Stomach (tissue), 9 donors: Measurements from ENCODE around the gene MID1. TPM values are rescaled to one million over a fixed set of nuclear protein-coding genes. Genes with fewer than 3 reads are reported as not detected.

Source experiments
- DNase-seq, 2 donors: peaks; one replicate each; pipeline versions ENCODE4 v3.0.0 to v3.0.0-alpha.2; 2013 to 2019
- H3K27ac ChIP-seq, 5 donors: fragments of 200-600 bp in 4 of 5; sonication (generic) in 4 of 5; one replicate each; pipeline ENCODE4 v1.5.1; 2013 to 2019; ENCODE audit warnings: mild to moderate bottlenecking in 1 of 5, moderate library complexity in 1 of 5
- H3K27me3 ChIP-seq, 3 donors: fragments of 200-600 bp; sonication (generic); one replicate each; pipeline ENCODE4 v1.5.1; 2017 to 2019; ENCODE audit warnings: mixed run types in 1 of 3
- H3K36me3 ChIP-seq, 4 donors: fragments of 200-600 bp; sonication (generic); 1 replicate in 3 of 4; 2 replicates in 1 of 4; pipeline ENCODE4 v1.5.1; 2016 to 2019
- H3K4me1 ChIP-seq, 4 donors: fragments of 200-600 bp; sonication (generic); one replicate each; pipeline ENCODE4 v1.5.1; 2016 to 2019
- H3K4me3 ChIP-seq, 4 donors: fragments of 200-600 bp; sonication (generic) in 3 of 4; one replicate each; pipeline ENCODE4 v1.5.1; 2016 to 2019; ENCODE audit warnings: mild to moderate bottlenecking in 1 of 4
- H3K9me3 ChIP-seq, 4 donors: fragments of 200-600 bp; sonication (generic); one replicate each; pipeline ENCODE4 v1.5.1; 2016 to 2019
- CTCF ChIP-seq, 7 experiments: fragments of 450-650 bp in 4 of 7; fragments of 200-600 bp in 3 of 7; sonication (generic) in 3 of 7; IDR thresholded peaks; one replicate each; pipeline ENCODE4 v1.5.1; 2016 to 2019; ENCODE audit warnings: antibody characterized with exemption in 7 of 7, control low read depth in 2 of 7, mild to moderate bottlenecking in 1 of 7
- EP300 ChIP-seq: sonication (generic); formaldehyde crosslinking; IDR thresholded peaks from one replicate; pipeline ENCODE4 v1.6.1; 2017; ENCODE audit warnings: antibody characterized with exemption
- POLR2A ChIP-seq, 4 donors: fragments of 450-650 bp; IDR thresholded peaks; one replicate each; pipeline ENCODE4 v1.6.1; 2016; ENCODE audit warnings: antibody characterized with exemption in 4 of 4, control low read depth in 2 of 4, mild to moderate bottlenecking in 1 of 4, moderate library complexity in 1 of 4
- POLR2AphosphoS5 ChIP-seq, 3 donors: sonication (generic); formaldehyde crosslinking; IDR thresholded peaks; one replicate each; pipeline ENCODE4 v1.6.1; 2016; ENCODE audit warnings: antibody characterized with exemption in 3 of 3
- whole genome bisulfite sequencing, 5 donors: extraction: QIAGEN DNeasy Blood & Tissue Kit in 3 of 5; methylation state at CpG; one replicate each; pipeline versions ENCODE4 v1.1.5 to v1.1.7; 2013 to 2018; 5-methylcytosine and 5-hydroxymethylcytosine counted together
- intact Hi-C: fragments of 100-400 bp; cut with DNase I; formaldehyde crosslinking; loops from one replicate; pipeline ENCODE4 v1.15.1; 2023; ENCODE audit warnings: low total_unique reads
- polyA plus RNA-seq, 3 donors: library from polyadenylated mRNA; stranded (reverse); fragments of 200-250 nt; gene quantifications; one replicate each; pipeline ENCODE4 v1.2.3, GENCODE V29; 2013
- total RNA-seq, 5 donors: library from RNA; depleted of rRNA; stranded (reverse); fragments of >200 nt; gene quantifications; one replicate each; pipeline versions ENCODE4 v1.1.0 to v1.2.3, GENCODE V29; 2014 to 2016
- donor health status: healthy with polysubstance abuse.
- donor health status: Bipolar disorder and iron deficiency.
- donor health status: healthy.

MID1 gene
- total and polyA plus RNA-seq, 8 donors = 2.0 to 25.1 (median 8.5) TPM

DNA sequence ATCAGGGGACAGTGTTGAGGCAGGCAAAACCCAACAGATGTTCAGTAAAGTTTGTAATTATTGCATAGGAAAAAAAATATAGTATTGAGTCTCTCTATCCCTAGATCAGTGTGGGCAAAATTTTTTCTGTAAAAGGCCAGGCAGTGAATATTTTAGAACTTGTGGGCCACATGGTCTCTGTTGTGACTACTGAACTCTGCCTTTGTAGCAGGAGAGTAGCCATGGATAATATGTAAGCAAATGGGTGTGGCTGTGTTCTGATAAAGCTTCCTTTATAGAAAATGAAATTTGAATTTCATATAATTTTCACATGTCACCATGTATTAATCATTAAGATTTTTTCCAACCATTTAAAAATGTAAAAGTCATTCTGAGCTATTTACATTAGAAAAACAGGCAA is 193.1 kb downstream of the MID1 start:
- intact Hi-C loops = no loop called here
- no peaks in the 10 kb centered on the region for H3K36me3 ChIP-seq
- H3K4me3 ChIP-seq = no peak overlapping the region
- peaks cover 0 to 11% (median 4%) of the 10 kb centered on the region in 4 donors for H3K9me3 ChIP-seq
- H3K27ac ChIP-seq = no peak overlapping the region
- no peaks in the 10 kb centered on the region for H3K4me1 ChIP-seq
- no peak for DNase-seq
- TF ChIP-seq POLR2A (IDR thresholded peaks at IDR 0.05) (no peak), POLR2AphosphoS5 (IDR thresholded peaks at IDR 0.05) (no peak), CTCF (IDR thresholded peaks at IDR 0.05) (no peak), EP300 (no peak)
- H3K27me3 ChIP-seq = no peaks in the 10 kb centered on the region

GRCh38 chrX:10423716-10424115 is 196.7 kb downstream of the MID1 start:
- 68 to 80% (median 76%) methylated on average over 4 of the region's 4 CpGs for WGBS, 5 donors
- Histone ChIP-seq H3K36me3 (no peaks in the 10 kb centered on the region), H3K27me3 (no peaks in the 10 kb centered on the region), H3K4me1 (no peaks in the 10 kb centered on the region), H3K4me3 (no peak overlapping the region), H3K27ac (no peak overlapping the region), H3K9me3 (peaks cover 0 to 17% (median 5%) of the 10 kb centered on the region in 4 donors)
- DNase-seq = no peak
- intact Hi-C loops = no loop called here
- TF ChIP-seq CTCF (IDR thresholded peaks at IDR 0.05) = no peak
- TF ChIP-seq POLR2AphosphoS5 (IDR thresholded peaks at IDR 0.05) = no peak
- TF ChIP-seq EP300 = no peak
- TF ChIP-seq POLR2A (IDR thresholded peaks at IDR 0.05) = no peak

DNA sequence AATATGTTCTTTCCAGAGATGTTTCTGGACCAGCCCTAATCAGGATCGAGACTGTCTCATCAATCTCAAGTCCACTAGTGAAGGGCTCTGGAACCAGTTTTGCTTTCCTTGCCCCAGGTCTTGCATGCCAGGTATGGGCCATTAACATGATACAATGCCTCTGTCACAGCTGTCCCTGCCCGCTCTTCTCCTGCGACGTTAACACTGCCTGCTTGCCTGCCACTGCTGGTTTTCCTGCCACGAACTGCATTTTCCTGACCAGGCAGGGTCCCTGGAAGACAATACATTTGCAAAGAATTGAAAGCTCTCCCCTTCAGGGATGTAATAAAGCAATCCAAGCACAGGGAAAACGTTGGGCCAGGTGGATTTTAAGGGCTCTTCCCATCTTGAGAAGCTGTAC is 200.3 kb downstream of the MID1 start:
- intact Hi-C loops = no loop called here
- TF ChIP-seq POLR2AphosphoS5 (IDR thresholded peaks at IDR 0.05) = no peak
- TF ChIP-seq CTCF (IDR thresholded peaks at IDR 0.05) = no peak
- TF ChIP-seq POLR2A (IDR thresholded peaks at IDR 0.05) = no peak
- no peak for TF ChIP-seq EP300
- no peak for DNase-seq
- no peaks in the 10 kb centered on the region for H3K36me3 ChIP-seq
- no peak overlapping the region for H3K4me3 ChIP-seq
- H3K27me3 ChIP-seq = no peaks in the 10 kb centered on the region
- H3K9me3 ChIP-seq = peaks cover 0 to 17% (median 5%) of the 10 kb centered on the region in 4 donors
- H3K4me1 ChIP-seq = no peaks in the 10 kb centered on the region
- no peak overlapping the region for H3K27ac ChIP-seq
- 50 to 79% (median 56%) methylated on average over 6 of the region's 6 CpGs for WGBS, 5 donors

- intact Hi-C loops = no loop called here
- Histone ChIP-seq H3K9me3 (no peaks in the 10 kb centered on the region), H3K4me1 (no peaks in the 10 kb centered on the region), H3K27me3 (no peaks in the 10 kb centered on the region), H3K4me3 (no peak overlapping the region), H3K27ac (no peak overlapping the region), H3K36me3 (no peaks in the 10 kb centered on the region)
- no peak for DNase-seq
- 71 to 90% (median 83%) methylated on average over 4 of the region's 4 CpGs for WGBS, 5 donors
- TF ChIP-seq POLR2A (IDR thresholded peaks at IDR 0.05) (no peak), EP300 (no peak), POLR2AphosphoS5 (IDR thresholded peaks at IDR 0.05) (no peak), CTCF (IDR thresholded peaks at IDR 0.05) (no peak)
These were observed 204.0 kb downstream of the MID1 start for GRCh38 chrX:10416424-10416823.
